ENCODE measurements around the gene MEST.

- TF ChIP-seq CTCF (conservative IDR thresholded peaks at IDR 0.05) (no peak), EZH2 (IDR thresholded peaks at IDR 0.05; ENCODE audit: low read depth) (no peak)
Observed at GRCh38 chr7:130442601-130443000, 49.3 kb upstream of the MEST start.
